Measurements from ENCODE around the gene DRC1.

The DRC1 gene

GRCh38 chr2:26493566-26493965, 91.8 kb downstream of the DRC1 start:
- no peak for DNase-seq (ENCODE audit: low spot score)

- DNase-seq (ENCODE audit: low spot score), result no peak
These were observed 92.5 kb downstream of the DRC1 start for GRCh38 chr2:26494199-26494598.

- no peak for DNase-seq (ENCODE audit: low spot score)
These were observed 93.2 kb downstream of the DRC1 start for GRCh38 chr2:26494891-26495290.

GRCh38 chr2:26495705-26496297, 94.1 kb downstream of the DRC1 start:
- no peak for DNase-seq (ENCODE audit: low spot score)

GRCh38 chr2:26500406-26500805, 98.7 kb downstream of the DRC1 start:
- no peak for DNase-seq (ENCODE audit: low spot score)

- peak; percentile 83 for DNase-seq (ENCODE audit: low spot score)
These were observed 101.6 kb downstream of the DRC1 start for GRCh38 chr2:26503231-26503880.

- DNase-seq (ENCODE audit: low spot score), result no peak
These were observed 102.3 kb downstream of the DRC1 start for GRCh38 chr2:26504002-26504401.

- DNase-seq (ENCODE audit: low spot score), result no peak
These were observed 104.6 kb downstream of the DRC1 start for GRCh38 chr2:26506279-26506678.
